Neural progenitor cell (in vitro differentiated cells): ENCODE measurements around the gene SPR. TPM values are rescaled to one million over a fixed set of nuclear protein-coding genes. Genes with fewer than 3 reads are reported as not detected.

Experiments used
- DNase-seq: peaks from one replicate; pipeline ENCODE4 v3.0.0-alpha.2; 2016; ENCODE audit warnings: low spot score
- H2AFZ ChIP-seq: fragments of 200-600 bp; sonication (generic); replicated peaks from 2 replicates; pipeline ENCODE4 v1.6.1; 2016; ENCODE audit warnings: antibody characterized with exemption
- H3F3A ChIP-seq: fragments of 200-600 bp; sonication (generic); 2 replicates; pipeline ENCODE4 v1.6.1; 2016; ENCODE audit warnings: antibody characterized with exemption, low read depth
- H3K27ac ChIP-seq: fragments of 200-600 bp; sonication (generic); 2 replicates; pipeline ENCODE4 v1.5.1; 2016; ENCODE audit warnings: mild to moderate bottlenecking
- H3K27me3 ChIP-seq: fragments of 200-600 bp; sonication (generic); 2 replicates; pipeline ENCODE4 v1.6.1; 2016; ENCODE audit warnings: mild to moderate bottlenecking, moderate library complexity
- H3K36me3 ChIP-seq: fragments of 200-600 bp; sonication (generic); 2 replicates; pipeline ENCODE4 v1.5.1; 2016
- H3K4me1 ChIP-seq: fragments of 200-600 bp; sonication (generic); 2 replicates; pipeline ENCODE4 v1.6.1; 2016; ENCODE audit warnings: mixed run types
- H3K4me2 ChIP-seq: fragments of 200-600 bp; sonication (generic); 2 replicates; pipeline ENCODE4 v1.6.1; 2016
- H3K4me3 ChIP-seq: fragments of 200-600 bp; sonication (generic); 2 replicates; pipeline ENCODE4 v1.5.1; 2016
- H3K79me2 ChIP-seq: fragments of 200-600 bp; sonication (generic); 2 replicates; pipeline ENCODE4 v1.6.1; 2016; ENCODE audit warnings: low read depth
- H3K9ac ChIP-seq: fragments of 200-600 bp; sonication (generic); 2 replicates; pipeline ENCODE4 v1.6.1; 2016
- H3K9me3 ChIP-seq: fragments of 200-600 bp; sonication (generic); 2 replicates; pipeline ENCODE4 v1.5.1; 2016; ENCODE audit warnings: low read depth
- H4K20me1 ChIP-seq: fragments of 200-600 bp; sonication (generic); 2 replicates; pipeline ENCODE4 v1.6.1; 2016; ENCODE audit warnings: low read depth
- H3K27ac Mint-ChIP-seq: 3 replicates; pipeline ENCODE4 v1.8.0; 2021; ENCODE audit warnings: mixed read lengths
- H3K27me3 Mint-ChIP-seq: 2 replicates; pipeline ENCODE4 v1.8.0; 2022; ENCODE audit warnings: low read depth, mild to moderate bottlenecking, inconsistent platforms, moderate library complexity, mixed read lengths; ENCODE audit not compliant: insufficient read depth
- H3K36me3 Mint-ChIP-seq: 3 replicates; pipeline ENCODE4 v1.8.0; 2021; ENCODE audit warnings: mixed read lengths
- H3K4me1 Mint-ChIP-seq: 3 replicates; pipeline ENCODE4 v1.8.0; 2021; ENCODE audit warnings: mixed read lengths
- H3K4me3 Mint-ChIP-seq: 3 replicates; pipeline ENCODE4 v1.8.0; 2021; ENCODE audit warnings: mild to moderate bottlenecking, moderate library complexity, mixed read lengths
- H3K9me3 Mint-ChIP-seq: 3 replicates; pipeline ENCODE4 v1.8.0; 2020; ENCODE audit warnings: mixed read lengths
- EZH2 ChIP-seq: fragments of 200-600 bp; sonication (generic); IDR thresholded peaks from 2 replicates; pipeline ENCODE4 v1.6.1; 2017; ENCODE audit warnings: antibody characterized with exemption, mild to moderate bottlenecking, moderate library complexity
- EZH2phosphoT487 ChIP-seq: fragments of 200-600 bp; sonication (generic); IDR thresholded peaks from 2 replicates; pipeline ENCODE4 v1.6.1; 2017; ENCODE audit warnings: antibody characterized with exemption
- total RNA-seq: library from RNA; depleted of rRNA; stranded (reverse); fragments of >200 nt; gene quantifications from 2 replicates; pipeline ENCODE4 v1.2.3, GENCODE V29; 2015; ENCODE audit warnings: low replicate concordance
- TF ChIP-seq, protein P1 (sequence below): fragments of 200-600 bp; sonication (generic); IDR thresholded peaks from 2 replicates; pipeline ENCODE4 v1.5.1; 2017; ENCODE audit warnings: antibody characterized with exemption, mild to moderate bottlenecking

The SPR gene
- total RNA-seq, 1 donor from 2014 or later = 2.2 TPM

DNA sequence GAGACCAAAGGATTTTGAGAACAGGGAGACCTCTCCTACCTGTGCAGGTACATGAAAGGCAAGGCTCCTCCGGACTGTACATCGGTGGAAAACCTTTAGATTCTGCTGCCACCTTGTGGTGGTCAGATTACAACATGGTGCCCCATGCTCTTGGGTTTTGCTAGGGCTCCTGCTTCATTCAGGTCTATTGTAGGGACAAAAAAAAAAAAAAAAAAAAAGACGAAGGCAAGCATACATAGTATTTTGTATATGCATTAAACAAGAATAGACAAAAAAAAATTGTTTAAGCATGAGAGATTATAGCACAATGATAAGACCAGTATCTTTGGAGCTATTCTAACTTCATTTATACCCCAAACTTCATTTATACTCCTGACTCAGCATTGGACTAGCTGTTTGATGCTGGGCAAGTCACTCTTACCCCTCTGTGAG lies 27.4 kb upstream of the SPR start:
- Histone ChIP-seq H3K27ac (no peak overlapping the region), H3K9me3 (no peaks in the 10 kb centered on the region), H2AFZ (no peak overlapping the region), H3F3A (peaks cover 4% of the 10 kb centered on the region), H3K27me3 (peaks cover 32% of the 10 kb centered on the region), H3K4me3 (no peak overlapping the region), H4K20me1 (no peaks in the 10 kb centered on the region), H3K4me1 (peaks cover 4% of the 10 kb centered on the region), H3K9ac (no peak overlapping the region), H3K79me2 (no peaks in the 10 kb centered on the region), H3K4me2 (no peak overlapping the region), H3K36me3 (no peaks in the 10 kb centered on the region)
- TF ChIP-seq EZH2 = no peak
- TF ChIP-seq, protein P1, sequence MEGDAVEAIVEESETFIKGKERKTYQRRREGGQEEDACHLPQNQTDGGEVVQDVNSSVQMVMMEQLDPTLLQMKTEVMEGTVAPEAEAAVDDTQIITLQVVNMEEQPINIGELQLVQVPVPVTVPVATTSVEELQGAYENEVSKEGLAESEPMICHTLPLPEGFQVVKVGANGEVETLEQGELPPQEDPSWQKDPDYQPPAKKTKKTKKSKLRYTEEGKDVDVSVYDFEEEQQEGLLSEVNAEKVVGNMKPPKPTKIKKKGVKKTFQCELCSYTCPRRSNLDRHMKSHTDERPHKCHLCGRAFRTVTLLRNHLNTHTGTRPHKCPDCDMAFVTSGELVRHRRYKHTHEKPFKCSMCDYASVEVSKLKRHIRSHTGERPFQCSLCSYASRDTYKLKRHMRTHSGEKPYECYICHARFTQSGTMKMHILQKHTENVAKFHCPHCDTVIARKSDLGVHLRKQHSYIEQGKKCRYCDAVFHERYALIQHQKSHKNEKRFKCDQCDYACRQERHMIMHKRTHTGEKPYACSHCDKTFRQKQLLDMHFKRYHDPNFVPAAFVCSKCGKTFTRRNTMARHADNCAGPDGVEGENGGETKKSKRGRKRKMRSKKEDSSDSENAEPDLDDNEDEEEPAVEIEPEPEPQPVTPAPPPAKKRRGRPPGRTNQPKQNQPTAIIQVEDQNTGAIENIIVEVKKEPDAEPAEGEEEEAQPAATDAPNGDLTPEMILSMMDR = peak; percentile 72
- peak; percentile 85 for DNase-seq
- no peak overlapping the region for H3K4me3 Mint-ChIP-seq
- H3K27me3 Mint-ChIP-seq = peaks cover 26% of the 10 kb centered on the region
- no peaks in the 10 kb centered on the region for H3K36me3 Mint-ChIP-seq
- H3K27ac Mint-ChIP-seq = no peak overlapping the region
- peaks cover 9% of the 10 kb centered on the region for H3K4me1 Mint-ChIP-seq
- H3K9me3 Mint-ChIP-seq = no peaks in the 10 kb centered on the region

DNA sequence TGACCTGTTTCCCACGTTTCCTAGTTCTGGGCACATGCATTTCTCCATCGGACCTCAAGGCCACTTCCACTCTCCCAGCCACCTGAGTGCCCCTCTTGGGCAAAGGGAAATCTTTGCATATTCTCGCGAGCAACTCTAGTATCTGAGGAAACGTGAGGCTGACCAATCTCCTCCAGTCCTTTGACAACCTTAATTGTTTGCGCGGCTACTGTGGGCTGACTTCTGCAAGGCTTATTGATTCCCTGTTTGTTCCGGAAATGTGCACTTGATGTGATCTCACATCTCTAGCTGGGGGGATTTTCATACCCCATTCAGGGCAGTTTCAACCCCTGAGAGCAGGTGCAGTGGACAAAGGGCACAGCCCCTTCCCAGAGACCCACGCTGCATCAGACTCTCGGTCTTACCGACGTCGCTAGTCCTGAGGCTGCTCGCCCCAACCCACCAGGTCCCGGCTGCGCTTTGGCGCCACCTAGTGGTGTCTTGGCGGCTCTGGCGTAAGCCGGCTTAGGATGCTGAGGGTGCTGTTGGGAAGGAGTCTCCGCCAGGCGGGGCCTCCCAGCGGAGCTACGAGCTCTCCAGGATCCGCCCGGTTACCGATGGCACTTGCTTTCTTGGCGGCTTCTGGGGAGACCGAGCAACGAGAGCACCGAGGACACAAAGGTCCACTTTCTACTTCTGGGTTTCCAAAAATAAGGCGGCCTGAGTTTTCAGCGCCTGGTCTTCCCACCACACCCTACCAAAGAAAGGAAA lies 24.8 kb upstream of the SPR start:
- DNase-seq = peak; percentile 96
- peaks cover 32% of the 10 kb centered on the region for H3K27me3 ChIP-seq
- no peaks in the 10 kb centered on the region for H3K9me3 ChIP-seq
- TF ChIP-seq, protein P1 = peak; percentile 98
- peak; percentile 49 for TF ChIP-seq EZH2
- TF ChIP-seq EZH2phosphoT487 = no peak
- peak overlapping the region; percentile 99 for H2AFZ ChIP-seq
- H3F3A ChIP-seq = peaks cover 4% of the 10 kb centered on the region
- H3K4me1 ChIP-seq = peaks cover 4% of the 10 kb centered on the region
- peak overlapping the region; percentile 81 for H3K4me2 ChIP-seq
- H3K4me3 ChIP-seq = peak overlapping the region; percentile 46
- peak overlapping the region; percentile 78 for H3K4me3 Mint-ChIP-seq
- H3K4me1 Mint-ChIP-seq = peaks cover 9% of the 10 kb centered on the region
- H3K9me3 Mint-ChIP-seq = no peaks in the 10 kb centered on the region
- no peaks in the 10 kb centered on the region for H3K36me3 Mint-ChIP-seq
- peaks cover 19% of the 10 kb centered on the region for H3K27me3 Mint-ChIP-seq
- no peak overlapping the region for H3K27ac Mint-ChIP-seq
- no peaks in the 10 kb centered on the region for H3K79me2 ChIP-seq
- H3K9ac ChIP-seq = no peak overlapping the region
- H4K20me1 ChIP-seq = no peaks in the 10 kb centered on the region
- H3K36me3 ChIP-seq = no peaks in the 10 kb centered on the region
- no peak overlapping the region for H3K27ac ChIP-seq

DNA sequence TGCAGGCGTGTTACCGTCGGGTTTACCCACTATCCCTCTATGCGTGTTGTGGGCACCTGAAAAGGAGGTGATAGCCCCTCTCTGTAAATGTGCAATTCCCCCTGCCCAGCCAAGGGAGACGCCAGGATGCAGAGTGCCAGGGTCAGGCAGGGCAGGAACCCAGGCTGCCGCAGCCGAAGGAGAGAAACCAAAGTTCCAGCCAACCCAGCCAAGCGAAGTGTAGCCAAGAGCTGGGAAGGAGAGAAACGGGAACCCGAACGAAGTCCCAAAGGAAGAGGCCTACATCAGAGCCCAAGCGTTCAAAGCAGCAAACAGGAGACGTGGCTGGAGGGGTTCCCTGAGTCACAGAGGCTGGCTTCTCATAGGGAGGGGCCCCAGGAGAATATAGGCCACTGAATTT lies 24.2 kb upstream of the SPR start:
- Histone ChIP-seq H3K79me2 (no peaks in the 10 kb centered on the region), H2AFZ (peak overlapping the region; percentile 99), H3K27me3 (peaks cover 32% of the 10 kb centered on the region), H3K4me2 (peak overlapping the region; percentile 81), H3K4me3 (peak overlapping the region; percentile 46), H4K20me1 (no peaks in the 10 kb centered on the region), H3K27ac (no peak overlapping the region), H3K9me3 (no peaks in the 10 kb centered on the region), H3K36me3 (no peaks in the 10 kb centered on the region), H3K9ac (no peak overlapping the region), H3F3A (peaks cover 4% of the 10 kb centered on the region), H3K4me1 (peaks cover 4% of the 10 kb centered on the region)
- peaks cover 9% of the 10 kb centered on the region for H3K4me1 Mint-ChIP-seq
- H3K27me3 Mint-ChIP-seq = peaks cover 19% of the 10 kb centered on the region
- no peaks in the 10 kb centered on the region for H3K36me3 Mint-ChIP-seq
- DNase-seq = peak; percentile 16
- no peaks in the 10 kb centered on the region for H3K9me3 Mint-ChIP-seq
- no peak overlapping the region for H3K27ac Mint-ChIP-seq
- H3K4me3 Mint-ChIP-seq = no peak overlapping the region
- TF ChIP-seq EZH2phosphoT487 (no peak), EZH2 (no peak)
- TF ChIP-seq, protein P1 = no peak
